Brain microvascular endothelial cell (primary cell): ENCODE measurements around the gene MYO5A.
"Not testable (repeated sequence)": the region's sequence is repeated elsewhere in the genome, so short reads cannot be mapped to it uniquely, and the experiment has no call there.

Source experiments
- DNase-seq: peaks from one replicate; pipeline ENCODE4 v3.0.0-alpha.2; 2020
- H3K27ac ChIP-seq: fragments of 250-450 bp; sonication (Bioruptor Pico); 2 replicates; pipeline ENCODE4 v1.5.1; 2020; ENCODE audit warnings: mild to moderate bottlenecking, moderate library complexity
- H3K27me3 ChIP-seq: fragments of 250-450 bp; sonication (Bioruptor Pico); replicated peaks from 2 replicates; pipeline ENCODE4 v1.5.1; 2020; ENCODE audit warnings: mild to moderate bottlenecking
- H3K36me3 ChIP-seq: fragments of 250-450 bp; sonication (Bioruptor Pico); replicated peaks from 2 replicates; pipeline ENCODE4 v1.5.1; 2020; ENCODE audit warnings: mild to moderate bottlenecking
- H3K4me3 ChIP-seq: 2 replicates; pipeline ENCODE4 v1.5.1; 2011; ENCODE audit warnings: low read depth, mild to moderate bottlenecking, control low read depth, low read length, moderate library complexity
- in situ Hi-C: cut with HindIII; loops from 2 replicates; pipeline ENCODE4 v1.10.0; 2017; ENCODE audit warnings: low sequenced_read_pairs, low pct_ligation_motif_present
- TF ChIP-seq, protein P1 (sequence below): IDR thresholded peaks from 2 replicates; pipeline ENCODE4 v1.5.1; 2011; ENCODE audit warnings: low read depth, mild to moderate bottlenecking, moderate library complexity, low read length, control low read depth, inconsistent platforms; ENCODE audit errors: missing control alignments

The MYO5A gene

DNA sequence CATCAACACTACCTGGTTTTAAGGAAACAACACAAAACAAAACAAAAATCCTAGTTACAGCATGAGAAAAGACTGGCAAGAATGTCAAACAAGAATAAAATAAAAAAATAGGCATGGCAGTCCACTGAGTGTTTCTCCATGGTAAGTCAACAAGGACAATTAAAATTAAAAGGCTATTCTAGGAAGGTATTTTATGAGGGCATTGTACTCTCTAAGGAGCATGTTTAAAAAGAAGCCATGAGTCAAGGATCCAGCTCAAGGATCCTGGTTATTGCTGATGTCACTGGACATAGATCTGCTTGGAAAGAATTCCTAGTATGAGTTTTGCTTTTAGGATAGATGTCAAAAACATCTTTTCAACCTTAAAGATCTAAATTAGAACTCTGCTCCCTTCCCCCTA lies 106.7 kb downstream of the MYO5A start:
- no peak overlapping the region for H3K4me3 ChIP-seq
- no peaks in the 10 kb centered on the region for H3K27me3 ChIP-seq
- in situ Hi-C loops: no loop called here
- no peak for DNase-seq
- H3K36me3 ChIP-seq: no peaks in the 10 kb centered on the region
- no peak overlapping the region for H3K27ac ChIP-seq
- TF ChIP-seq, protein P1, sequence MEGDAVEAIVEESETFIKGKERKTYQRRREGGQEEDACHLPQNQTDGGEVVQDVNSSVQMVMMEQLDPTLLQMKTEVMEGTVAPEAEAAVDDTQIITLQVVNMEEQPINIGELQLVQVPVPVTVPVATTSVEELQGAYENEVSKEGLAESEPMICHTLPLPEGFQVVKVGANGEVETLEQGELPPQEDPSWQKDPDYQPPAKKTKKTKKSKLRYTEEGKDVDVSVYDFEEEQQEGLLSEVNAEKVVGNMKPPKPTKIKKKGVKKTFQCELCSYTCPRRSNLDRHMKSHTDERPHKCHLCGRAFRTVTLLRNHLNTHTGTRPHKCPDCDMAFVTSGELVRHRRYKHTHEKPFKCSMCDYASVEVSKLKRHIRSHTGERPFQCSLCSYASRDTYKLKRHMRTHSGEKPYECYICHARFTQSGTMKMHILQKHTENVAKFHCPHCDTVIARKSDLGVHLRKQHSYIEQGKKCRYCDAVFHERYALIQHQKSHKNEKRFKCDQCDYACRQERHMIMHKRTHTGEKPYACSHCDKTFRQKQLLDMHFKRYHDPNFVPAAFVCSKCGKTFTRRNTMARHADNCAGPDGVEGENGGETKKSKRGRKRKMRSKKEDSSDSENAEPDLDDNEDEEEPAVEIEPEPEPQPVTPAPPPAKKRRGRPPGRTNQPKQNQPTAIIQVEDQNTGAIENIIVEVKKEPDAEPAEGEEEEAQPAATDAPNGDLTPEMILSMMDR: no peak

DNA sequence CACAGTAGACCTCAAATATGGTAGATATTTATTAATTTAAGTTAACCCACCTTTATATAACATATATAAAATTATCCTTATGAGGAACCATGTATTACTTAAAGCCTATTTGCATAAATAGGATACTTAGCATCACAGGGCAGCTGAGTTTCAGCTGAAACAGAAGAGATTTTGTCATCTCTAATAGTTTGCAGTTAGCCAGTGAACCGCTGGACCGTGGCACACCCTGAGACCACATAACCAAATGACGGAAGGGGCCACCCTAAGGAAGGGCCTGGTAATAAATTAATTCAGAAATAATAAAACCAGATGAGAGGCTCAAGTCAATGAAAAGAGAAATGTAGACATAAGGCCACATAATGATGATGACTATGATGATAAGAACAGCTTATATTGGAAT lies 107.7 kb downstream of the MYO5A start:
- no peak overlapping the region for H3K4me3 ChIP-seq
- H3K27ac ChIP-seq: no peak overlapping the region
- TF ChIP-seq, protein P1: no peak
- no peaks in the 10 kb centered on the region for H3K27me3 ChIP-seq
- in situ Hi-C loops: no loop called here
- H3K36me3 ChIP-seq: no peaks in the 10 kb centered on the region
- DNase-seq: no peak

DNA sequence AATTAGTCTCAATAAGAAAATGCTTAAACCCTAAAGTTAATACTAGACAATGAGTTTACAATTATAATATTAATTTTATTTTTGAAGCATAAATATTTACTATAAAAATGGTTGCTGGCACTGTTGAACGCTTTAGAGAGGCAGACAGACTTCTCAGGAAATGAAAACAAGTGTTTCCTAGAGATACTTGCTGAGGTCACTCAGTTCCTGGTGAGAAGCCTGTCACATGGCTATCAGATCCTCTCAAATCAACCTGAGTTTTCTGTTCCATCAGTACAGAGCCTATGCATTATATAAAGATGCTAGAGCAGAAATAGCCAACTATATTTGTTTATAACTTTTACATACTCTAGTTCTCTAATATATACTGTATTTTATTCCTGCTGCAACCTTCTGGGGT lies 109.2 kb downstream of the MYO5A start:
- no peaks in the 10 kb centered on the region for H3K36me3 ChIP-seq
- no peak overlapping the region for H3K4me3 ChIP-seq
- no peak for DNase-seq
- in situ Hi-C loops: no loop called here
- TF ChIP-seq, protein P1: no peak
- H3K27ac ChIP-seq: no peak overlapping the region
- H3K27me3 ChIP-seq: no peaks in the 10 kb centered on the region

DNA sequence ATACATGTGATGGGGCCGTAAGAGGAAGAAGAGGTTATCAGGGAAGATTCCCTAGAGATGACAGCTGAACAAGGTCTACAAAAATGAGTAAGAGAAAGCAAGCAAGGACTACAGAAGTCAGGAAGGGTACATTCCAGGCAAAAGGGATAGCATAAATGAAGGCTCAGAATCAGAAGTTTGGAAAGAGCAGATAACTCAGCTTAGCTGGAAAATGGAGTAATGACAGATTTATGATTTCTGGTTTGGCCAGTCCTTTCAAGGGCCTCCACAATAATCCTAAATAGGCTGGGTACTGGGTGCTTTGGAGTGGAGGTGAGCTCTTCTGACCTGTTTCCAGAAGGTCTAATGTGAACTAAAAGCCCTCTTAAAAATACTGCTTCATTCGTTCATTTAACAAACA lies 110.7 kb downstream of the MYO5A start:
- DNase-seq: no peak
- no peak overlapping the region for H3K27ac ChIP-seq
- no peaks in the 10 kb centered on the region for H3K27me3 ChIP-seq

DNA sequence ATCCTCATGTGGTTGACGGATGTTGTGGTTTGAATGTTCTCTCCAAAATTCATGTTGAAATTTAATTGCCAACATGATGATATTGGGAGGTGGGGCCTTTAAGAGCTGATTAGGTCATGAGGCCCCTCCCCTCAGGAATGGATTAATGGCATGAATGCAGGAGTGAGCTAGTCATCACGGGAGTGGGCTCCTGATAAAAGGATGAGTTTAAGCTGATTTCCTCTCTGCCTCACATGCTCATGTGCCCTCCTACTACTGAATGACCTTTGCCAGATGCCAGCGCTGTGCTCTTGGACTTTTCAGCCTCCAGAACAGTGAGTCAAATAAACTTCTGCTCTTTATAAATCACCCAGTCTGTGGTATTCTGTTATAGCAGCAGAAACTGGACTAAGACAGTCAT lies 111.2 kb downstream of the MYO5A start:
- no peak overlapping the region for H3K4me3 ChIP-seq
- in situ Hi-C loops: no loop called here
- no peak for DNase-seq
- no peak overlapping the region for H3K27ac ChIP-seq
- TF ChIP-seq, protein P1: no peak
- no peaks in the 10 kb centered on the region for H3K27me3 ChIP-seq
- no peaks in the 10 kb centered on the region for H3K36me3 ChIP-seq

More for the DNA sequence above, 110.7 kb downstream of the MYO5A start:
- Histone ChIP-seq H3K4me3 (no peak overlapping the region), H3K36me3 (no peaks in the 10 kb centered on the region)
- TF ChIP-seq, protein P1: no peak
- in situ Hi-C loops: no loop called here

DNA sequence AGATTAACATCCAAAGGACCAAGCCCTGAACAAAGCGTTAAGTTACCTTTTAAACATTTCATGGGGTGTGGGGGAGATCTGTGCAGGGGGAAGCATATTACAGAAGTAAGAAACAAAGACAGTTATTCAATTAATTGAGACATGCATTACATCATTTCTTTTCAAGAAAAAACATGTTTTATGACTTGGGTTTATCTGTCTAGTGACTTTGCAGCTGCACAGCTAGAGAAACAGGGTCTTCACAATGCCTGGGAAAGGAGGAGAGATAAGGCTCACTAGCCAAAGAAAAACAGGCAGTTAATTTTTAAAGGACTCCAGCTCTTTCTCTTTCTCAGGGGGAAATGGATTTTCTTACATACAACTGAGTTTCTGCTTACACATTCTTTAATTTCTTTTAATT lies 112.1 kb downstream of the MYO5A start:
- H3K27ac ChIP-seq, H3K36me3 ChIP-seq, in situ Hi-C loops, H3K4me3 ChIP-seq, DNase-seq, H3K27me3 ChIP-seq: not testable (repeated sequence)
